Trophoblast cell (in vitro differentiated cells and primary cell): ENCODE measurements around the gene GRIN2A.

ENCODE experiments used
- DNase-seq, 2 donors: peaks; one replicate each; pipeline ENCODE4 v3.0.0-alpha.2; 2016
- H2AFZ ChIP-seq: 2 replicates; pipeline ENCODE4 v1.6.1; 2013; ENCODE audit warnings: low read length, moderate library complexity, mild to moderate bottlenecking; ENCODE audit not compliant: insufficient read depth, poor library complexity
- H2AK5ac ChIP-seq: 2 replicates; pipeline ENCODE4 v1.6.1; 2013; ENCODE audit warnings: mild to moderate bottlenecking, low read length
- H2BK120ac ChIP-seq: 2 replicates; pipeline ENCODE4 v1.6.1; 2013; ENCODE audit warnings: low read length, mild to moderate bottlenecking, moderate library complexity; ENCODE audit not compliant: insufficient read depth, poor library complexity
- H2BK12ac ChIP-seq: 2 replicates; pipeline ENCODE4 v1.6.1; 2013; ENCODE audit warnings: mild to moderate bottlenecking, low read length, moderate library complexity
- H2BK5ac ChIP-seq: 2 replicates; pipeline ENCODE4 v1.6.1; 2013; ENCODE audit warnings: low read length, low read depth, moderate library complexity, mild to moderate bottlenecking; ENCODE audit not compliant: poor library complexity
- H3K14ac ChIP-seq: 2 replicates; pipeline ENCODE4 v1.6.1; 2013; ENCODE audit warnings: mild to moderate bottlenecking, low read length
- H3K18ac ChIP-seq: 2 replicates; pipeline ENCODE4 v1.6.1; 2013; ENCODE audit warnings: mild to moderate bottlenecking, low read length
- H3K23ac ChIP-seq: 2 replicates; pipeline ENCODE4 v1.6.1; 2013; ENCODE audit warnings: low read length
- H3K27ac ChIP-seq: 2 replicates; pipeline ENCODE4 v1.5.1; 2013; ENCODE audit warnings: low read depth, mild to moderate bottlenecking, inconsistent platforms, low read length, moderate library complexity
- H3K27me3 ChIP-seq: 2 replicates; pipeline ENCODE4 v1.6.1; 2013; ENCODE audit warnings: inconsistent platforms, mild to moderate bottlenecking, low read length, moderate library complexity; ENCODE audit not compliant: insufficient read depth
- H3K36me3 ChIP-seq, 2 experiments: 1 replicate in 1 of 2; 2 replicates in 1 of 2; pipeline ENCODE4 v1.6.1; 2013; ENCODE audit warnings: low read length in 2 of 2, mild to moderate bottlenecking in 2 of 2, moderate library complexity in 1 of 2; ENCODE audit not compliant: insufficient read depth in 2 of 2, control insufficient read depth in 1 of 2
- H3K4ac ChIP-seq: 2 replicates; pipeline ENCODE4 v1.6.1; 2013; ENCODE audit warnings: low read depth, mild to moderate bottlenecking, low read length, moderate library complexity
- H3K4me1 ChIP-seq, 2 experiments: 1 replicate in 1 of 2; 2 replicates in 1 of 2; pipeline ENCODE4 v1.6.1; 2013; ENCODE audit warnings: low read length in 2 of 2, mild to moderate bottlenecking in 2 of 2, moderate library complexity in 1 of 2; ENCODE audit not compliant: insufficient read depth in 2 of 2, control insufficient read depth in 1 of 2
- H3K4me2 ChIP-seq: 2 replicates; pipeline ENCODE4 v1.6.1; 2013; ENCODE audit warnings: inconsistent platforms, mild to moderate bottlenecking, low read length, moderate library complexity
- H3K4me3 ChIP-seq: 2 replicates; pipeline ENCODE4 v1.5.1; 2013; ENCODE audit warnings: mild to moderate bottlenecking, low read depth, low read length, inconsistent platforms
- H3K79me1 ChIP-seq: one replicate; pipeline ENCODE4 v1.6.1; 2013; ENCODE audit warnings: low read length
- H3K79me2 ChIP-seq: 2 replicates; pipeline ENCODE4 v1.6.1; 2013; ENCODE audit warnings: low read length, mild to moderate bottlenecking; ENCODE audit not compliant: control insufficient read depth, insufficient read depth, poor library complexity
- H3K9ac ChIP-seq: 2 replicates; pipeline ENCODE4 v1.6.1; 2013; ENCODE audit warnings: mild to moderate bottlenecking, low read length
- H3K9me3 ChIP-seq: 2 replicates; pipeline ENCODE4 v1.6.1; 2013; ENCODE audit warnings: low read depth, mild to moderate bottlenecking, control low read depth, inconsistent platforms, low read length; ENCODE audit not compliant: insufficient read depth
- H4K12ac ChIP-seq: 2 replicates; pipeline ENCODE4 v1.6.1; 2013; ENCODE audit warnings: low read depth, mild to moderate bottlenecking, low read length, moderate library complexity
- H4K8ac ChIP-seq: 2 replicates; pipeline ENCODE4 v1.6.1; 2013; ENCODE audit warnings: low read depth, mild to moderate bottlenecking, low read length, moderate library complexity
- H4K91ac ChIP-seq: one replicate; pipeline ENCODE4 v1.6.1; 2013; ENCODE audit warnings: low read depth, mild to moderate bottlenecking, low read length, moderate library complexity
- WGBS: extraction: QIAGEN DNeasy Blood & Tissue Kit; methylation state at CpG from one replicate; pipeline ENCODE4 v1.1.7; 2013; ENCODE audit warnings: missing lambda C conversion rate; ENCODE audit not compliant: insufficient read length, insufficient coverage; ENCODE audit errors: extremely low coverage; 5-methylcytosine and 5-hydroxymethylcytosine counted together

Gene GRIN2A

DNA sequence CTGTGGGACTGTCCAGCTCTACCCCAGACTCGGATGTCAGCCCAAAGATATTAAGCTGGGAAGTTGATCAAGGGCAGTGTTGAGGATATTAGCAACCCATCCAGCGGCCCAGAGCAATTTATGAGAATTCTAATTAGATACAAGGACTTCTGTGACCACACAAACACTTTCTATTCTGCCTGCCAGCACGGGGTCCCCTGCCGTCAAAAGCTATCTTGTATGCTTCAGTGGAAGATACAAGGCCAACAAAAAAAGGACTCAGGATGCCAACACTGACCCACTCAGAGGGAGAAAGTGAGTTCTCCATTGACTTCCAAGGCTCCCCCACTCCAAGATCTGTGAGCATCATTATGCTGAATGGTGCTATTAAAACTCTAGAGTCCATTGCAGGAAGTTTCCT lies 390.7 kb downstream of the GRIN2A start:
- no peak overlapping the region for H3K4me2 ChIP-seq
- H2AFZ ChIP-seq: no peak overlapping the region
- no peak overlapping the region for H2BK12ac ChIP-seq
- H3K27me3 ChIP-seq: no peaks in the 10 kb centered on the region
- no peak overlapping the region for H3K9ac ChIP-seq
- H3K36me3 ChIP-seq: no peaks in the 10 kb centered on the region
- no peak overlapping the region for H4K91ac ChIP-seq
- H3K4me1 ChIP-seq: no peaks in the 10 kb centered on the region
- no peak overlapping the region for H3K4ac ChIP-seq
- H3K23ac ChIP-seq: no peak overlapping the region
- no peak overlapping the region for H4K12ac ChIP-seq
- H2AK5ac ChIP-seq: no peak overlapping the region
- H3K79me1 ChIP-seq: no peaks in the 10 kb centered on the region
- no peaks in the 10 kb centered on the region for H3K79me2 ChIP-seq
- no peak overlapping the region for H4K8ac ChIP-seq
- WGBS: no CpG with 5 or more reads among the region's 4 CpGs
- DNase-seq: no peak
- H3K18ac ChIP-seq: no peak overlapping the region
- H3K27ac ChIP-seq: no peak overlapping the region
- H3K9me3 ChIP-seq: no peaks in the 10 kb centered on the region
- H2BK5ac ChIP-seq: no peak overlapping the region
- H3K4me3 ChIP-seq: no peak overlapping the region
- H3K14ac ChIP-seq: no peak overlapping the region
- H2BK120ac ChIP-seq: no peak overlapping the region

GRCh38 chr16:9790199-9790598 lies 392.0 kb downstream of the GRIN2A start:
- H3K36me3 ChIP-seq: no peaks in the 10 kb centered on the region
- DNase-seq: no peak
- no peak overlapping the region for H3K14ac ChIP-seq
- no peak overlapping the region for H3K4ac ChIP-seq
- H4K91ac ChIP-seq: no peak overlapping the region
- H3K18ac ChIP-seq: no peak overlapping the region
- H3K79me1 ChIP-seq: no peaks in the 10 kb centered on the region
- H3K9ac ChIP-seq: no peak overlapping the region
- H2AFZ ChIP-seq: no peak overlapping the region
- no peaks in the 10 kb centered on the region for H3K9me3 ChIP-seq
- H3K23ac ChIP-seq: no peak overlapping the region
- no peak overlapping the region for H3K27ac ChIP-seq
- H3K4me2 ChIP-seq: no peak overlapping the region
- no peak overlapping the region for H2BK5ac ChIP-seq
- no peaks in the 10 kb centered on the region for H3K27me3 ChIP-seq
- H4K8ac ChIP-seq: no peak overlapping the region
- no CpG with 5 or more reads among the region's 2 CpGs for WGBS
- H3K79me2 ChIP-seq: no peaks in the 10 kb centered on the region
- H3K4me1 ChIP-seq: no peaks in the 10 kb centered on the region
- H2BK12ac ChIP-seq: no peak overlapping the region
- no peak overlapping the region for H2AK5ac ChIP-seq
- H2BK120ac ChIP-seq: no peak overlapping the region
- H3K4me3 ChIP-seq: no peak overlapping the region
- H4K12ac ChIP-seq: no peak overlapping the region

DNA sequence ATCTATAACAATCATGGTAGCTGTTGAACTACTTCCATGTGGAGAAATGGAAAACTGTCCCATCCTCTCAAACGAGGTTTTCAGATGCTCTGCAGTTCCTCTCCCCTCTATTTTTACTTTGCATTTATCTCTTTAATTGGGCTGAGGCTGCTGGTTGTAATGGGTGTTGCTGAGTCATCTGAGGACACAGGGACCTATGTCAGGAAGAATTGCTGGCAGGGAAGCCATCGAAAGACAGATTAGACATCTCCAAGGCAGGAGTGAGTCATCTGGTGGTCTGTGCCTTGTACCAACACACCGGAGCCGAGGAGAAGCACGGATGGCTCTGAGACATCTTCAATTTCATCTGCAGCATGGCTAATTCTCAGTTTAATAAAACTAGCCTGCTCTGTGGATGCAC lies 394.5 kb downstream of the GRIN2A start:
- no peak overlapping the region for H2BK12ac ChIP-seq
- H3K14ac ChIP-seq: no peak overlapping the region
- no peak overlapping the region for H4K91ac ChIP-seq
- no peak overlapping the region for H2BK120ac ChIP-seq
- WGBS: no CpG with 5 or more reads among the region's 5 CpGs
- H3K9me3 ChIP-seq: no peaks in the 10 kb centered on the region
- no peaks in the 10 kb centered on the region for H3K79me1 ChIP-seq
- H3K36me3 ChIP-seq: no peaks in the 10 kb centered on the region
- H4K12ac ChIP-seq: no peak overlapping the region
- no peak overlapping the region for H3K4me3 ChIP-seq
- H3K4me1 ChIP-seq: no peaks in the 10 kb centered on the region
- no peak overlapping the region for H3K27ac ChIP-seq
- H3K9ac ChIP-seq: no peak overlapping the region
- H2BK5ac ChIP-seq: no peak overlapping the region
- no peak overlapping the region for H2AFZ ChIP-seq
- no peak overlapping the region for H3K18ac ChIP-seq
- no peak overlapping the region for H4K8ac ChIP-seq
- H3K4ac ChIP-seq: no peak overlapping the region
- no peak overlapping the region for H3K23ac ChIP-seq
- H3K27me3 ChIP-seq: no peaks in the 10 kb centered on the region
- no peak overlapping the region for H2AK5ac ChIP-seq
- H3K79me2 ChIP-seq: no peaks in the 10 kb centered on the region
- DNase-seq: no peak
- no peak overlapping the region for H3K4me2 ChIP-seq

GRCh38 chr16:9780831-9781230 lies 401.4 kb downstream of the GRIN2A start:
- no peak overlapping the region for H3K27ac ChIP-seq

More at GRCh38 chr16:9780831-9781230, 401.4 kb downstream of the GRIN2A start:
- Histone ChIP-seq H3K18ac (no peak overlapping the region), H4K91ac (no peak overlapping the region), H3K23ac (no peak overlapping the region), H3K79me2 (no peaks in the 10 kb centered on the region), H4K12ac (no peak overlapping the region), H3K79me1 (no peaks in the 10 kb centered on the region), H3K4ac (no peak overlapping the region), H2AK5ac (no peak overlapping the region), H2BK120ac (no peak overlapping the region), H3K4me3 (no peak overlapping the region), H3K27me3 (no peaks in the 10 kb centered on the region), H2BK12ac (no peak overlapping the region), H4K8ac (no peak overlapping the region), H3K36me3 (no peaks in the 10 kb centered on the region), H3K9me3 (no peaks in the 10 kb centered on the region), H2BK5ac (no peak overlapping the region), H2AFZ (no peak overlapping the region), H3K14ac (no peak overlapping the region), H3K9ac (no peak overlapping the region), H3K4me2 (no peak overlapping the region), H3K4me1 (no peaks in the 10 kb centered on the region)
- WGBS: no CpG with 5 or more reads among the region's 4 CpGs
- DNase-seq: no peak
